WTC11 (cell line): Measurements from ENCODE around the gene GTPBP8. TPM values are rescaled to one million over a fixed set of nuclear protein-coding genes. Genes with fewer than 3 reads are reported as not detected.

ENCODE experiments used
- EMX1 ChIP-seq: fragments of 250-450 bp; sonication (Bioruptor Pico); IDR thresholded peaks from 2 replicates; pipeline ENCODE4 v1.8.0; 2021; ENCODE audit warnings: mild to moderate bottlenecking
- FOXP1 ChIP-seq: sonication (generic); formaldehyde crosslinking; IDR thresholded peaks from 2 replicates; pipeline ENCODE4 v1.8.0; 2022; ENCODE audit warnings: missing genetic modification reagents, mild to moderate bottlenecking, moderate library complexity, borderline replicate concordance
- HMGA2 ChIP-seq: fragments of 250-450 bp; sonication (Bioruptor Pico); IDR thresholded peaks from 2 replicates; pipeline ENCODE4 v1.4.0; 2021; ENCODE audit warnings: mild to moderate bottlenecking, moderate library complexity
- IRF2 ChIP-seq: sonication (generic); formaldehyde crosslinking; IDR thresholded peaks from 2 replicates; pipeline ENCODE4 v1.8.0; 2022; ENCODE audit warnings: low read depth, missing genetic modification reagents, borderline replicate concordance
- KAT7 ChIP-seq: sonication (generic); formaldehyde crosslinking; IDR thresholded peaks from 2 replicates; pipeline ENCODE4 v1.8.1; 2023; ENCODE audit warnings: missing genetic modification reagents, mild to moderate bottlenecking, borderline replicate concordance
- MXD4 ChIP-seq: fragments of 250-450 bp; sonication (Bioruptor Pico); IDR thresholded peaks from 2 replicates; pipeline ENCODE4 v1.8.0; 2021; ENCODE audit warnings: mild to moderate bottlenecking, moderate library complexity, borderline replicate concordance
- NR3C1 ChIP-seq: sonication (generic); formaldehyde crosslinking; conservative IDR thresholded peaks from 2 replicates; pipeline ENCODE4 v1.8.1; 2023; ENCODE audit warnings: low read depth, mild to moderate bottlenecking, missing genetic modification reagents
- SMAD4 ChIP-seq: sonication (generic); formaldehyde crosslinking; IDR thresholded peaks from 2 replicates; pipeline ENCODE4 v1.8.0; 2022; ENCODE audit warnings: mild to moderate bottlenecking, missing genetic modification reagents
- SOX15 ChIP-seq: fragments of 250-450 bp; sonication (Bioruptor Pico); IDR thresholded peaks from 2 replicates; pipeline ENCODE4 v1.9.0; 2021; ENCODE audit warnings: mild to moderate bottlenecking
- TCF7 ChIP-seq: sonication (generic); formaldehyde crosslinking; IDR thresholded peaks from 2 replicates; pipeline ENCODE4 v1.8.0; 2022; ENCODE audit warnings: mild to moderate bottlenecking, low read depth, missing genetic modification reagents, moderate library complexity
- ZNF263 ChIP-seq: sonication (generic); formaldehyde crosslinking; IDR thresholded peaks from 2 replicates; pipeline ENCODE4 v1.8.1; 2022; ENCODE audit warnings: low read depth, mild to moderate bottlenecking, moderate library complexity, missing genetic modification reagents
- ZNF396 ChIP-seq: fragments of 250-450 bp; sonication (Bioruptor Pico); IDR thresholded peaks from 2 replicates; pipeline ENCODE4 v1.8.0; 2021; ENCODE audit warnings: mild to moderate bottlenecking, moderate library complexity, borderline replicate concordance
- total RNA-seq: library from RNA; stranded (reverse); gene quantifications from 3 replicates; pipeline ENCODE4 v1.2.3, GENCODE V29; 2021
- TF ChIP-seq, protein P1 (sequence below): fragments of 200-600 bp; IDR thresholded peaks from 2 replicates; pipeline ENCODE4 v1.8.0; 2022; ENCODE audit warnings: antibody characterized with exemption
- TF ChIP-seq, protein P2 (sequence below): sonication (generic); formaldehyde crosslinking; IDR thresholded peaks from 2 replicates; pipeline ENCODE4 v1.8.0; 2022; ENCODE audit warnings: mild to moderate bottlenecking, missing genetic modification reagents
- TF ChIP-seq, protein P3 (sequence below): sonication (generic); formaldehyde crosslinking; IDR thresholded peaks from 2 replicates; pipeline ENCODE4 v1.8.1; 2022; ENCODE audit warnings: mild to moderate bottlenecking, missing genetic modification reagents, moderate library complexity, borderline replicate concordance
- TF ChIP-seq, protein P4 (sequence below): sonication (generic); formaldehyde crosslinking; IDR thresholded peaks from 2 replicates; pipeline ENCODE4 v1.8.0; 2022; ENCODE audit warnings: mild to moderate bottlenecking, missing genetic modification reagents
- TF ChIP-seq, protein P5 (sequence below): sonication (generic); formaldehyde crosslinking; IDR thresholded peaks from 2 replicates; pipeline ENCODE4 v1.8.0; 2022; ENCODE audit warnings: mild to moderate bottlenecking, missing genetic modification reagents
- TF ChIP-seq, protein P6 (sequence below): fragments of 250-450 bp; sonication (Bioruptor Pico); IDR thresholded peaks from 2 replicates; pipeline ENCODE4 v1.8.0; 2021; ENCODE audit warnings: mild to moderate bottlenecking

GTPBP8 gene
- total RNA-seq, 1 experiment from 2014 or later: 19.5 TPM

DNA sequence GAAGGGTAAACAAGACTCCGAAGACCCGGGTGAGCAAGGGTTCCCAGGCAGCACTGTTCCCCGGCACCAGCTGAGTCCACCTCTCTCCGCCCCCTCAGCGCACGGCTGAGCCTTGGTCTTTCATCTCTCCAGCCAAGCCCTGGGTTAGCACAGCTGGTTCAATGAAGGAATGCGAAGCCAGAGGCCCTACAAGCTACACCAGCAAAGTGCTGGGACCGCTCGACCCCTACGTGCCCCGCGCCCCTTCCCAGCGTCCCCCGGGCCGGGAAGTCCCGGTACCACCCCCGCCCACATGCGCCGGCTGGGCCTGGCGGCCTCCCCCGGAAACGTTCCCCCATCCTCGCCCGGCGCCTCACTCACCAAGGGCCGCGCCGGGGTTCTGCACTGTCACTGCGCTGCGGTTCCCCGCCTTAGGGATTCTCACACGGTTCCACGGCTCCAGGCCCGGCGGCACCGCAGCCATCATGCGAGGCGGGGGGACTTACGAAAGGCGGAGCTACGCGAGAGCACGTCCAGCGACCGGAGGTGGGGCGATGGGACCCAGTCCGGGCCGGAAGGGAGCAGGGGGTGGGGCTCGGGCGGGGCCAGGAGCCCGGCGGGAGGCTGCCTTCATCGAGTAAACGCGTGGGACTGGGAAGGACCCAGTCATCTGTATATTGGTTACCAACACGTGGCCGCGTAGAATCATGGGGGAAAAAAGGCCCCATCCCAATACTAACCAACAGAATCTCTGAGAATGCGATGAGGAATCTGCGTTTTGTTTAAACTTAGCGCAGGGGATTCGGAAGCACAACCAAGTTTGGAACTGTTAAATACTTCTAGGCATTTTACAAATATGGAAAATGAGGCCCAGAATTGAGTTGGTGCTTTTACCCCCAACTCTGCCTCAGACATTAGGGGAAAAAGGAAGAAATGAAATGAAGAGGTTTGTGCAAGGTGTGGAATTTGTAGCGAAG lies 28.7 kb downstream of the GTPBP8 start (continued):
- TF ChIP-seq, protein P1, sequence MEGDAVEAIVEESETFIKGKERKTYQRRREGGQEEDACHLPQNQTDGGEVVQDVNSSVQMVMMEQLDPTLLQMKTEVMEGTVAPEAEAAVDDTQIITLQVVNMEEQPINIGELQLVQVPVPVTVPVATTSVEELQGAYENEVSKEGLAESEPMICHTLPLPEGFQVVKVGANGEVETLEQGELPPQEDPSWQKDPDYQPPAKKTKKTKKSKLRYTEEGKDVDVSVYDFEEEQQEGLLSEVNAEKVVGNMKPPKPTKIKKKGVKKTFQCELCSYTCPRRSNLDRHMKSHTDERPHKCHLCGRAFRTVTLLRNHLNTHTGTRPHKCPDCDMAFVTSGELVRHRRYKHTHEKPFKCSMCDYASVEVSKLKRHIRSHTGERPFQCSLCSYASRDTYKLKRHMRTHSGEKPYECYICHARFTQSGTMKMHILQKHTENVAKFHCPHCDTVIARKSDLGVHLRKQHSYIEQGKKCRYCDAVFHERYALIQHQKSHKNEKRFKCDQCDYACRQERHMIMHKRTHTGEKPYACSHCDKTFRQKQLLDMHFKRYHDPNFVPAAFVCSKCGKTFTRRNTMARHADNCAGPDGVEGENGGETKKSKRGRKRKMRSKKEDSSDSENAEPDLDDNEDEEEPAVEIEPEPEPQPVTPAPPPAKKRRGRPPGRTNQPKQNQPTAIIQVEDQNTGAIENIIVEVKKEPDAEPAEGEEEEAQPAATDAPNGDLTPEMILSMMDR: no peak
- TF ChIP-seq, protein P2, sequence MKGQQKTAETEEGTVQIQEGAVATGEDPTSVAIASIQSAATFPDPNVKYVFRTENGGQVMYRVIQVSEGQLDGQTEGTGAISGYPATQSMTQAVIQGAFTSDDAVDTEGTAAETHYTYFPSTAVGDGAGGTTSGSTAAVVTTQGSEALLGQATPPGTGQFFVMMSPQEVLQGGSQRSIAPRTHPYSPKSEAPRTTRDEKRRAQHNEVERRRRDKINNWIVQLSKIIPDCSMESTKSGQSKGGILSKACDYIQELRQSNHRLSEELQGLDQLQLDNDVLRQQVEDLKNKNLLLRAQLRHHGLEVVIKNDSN: peak; percentile 69; the same call in 1 of the 2 replicates
- TF ChIP-seq SOX15 (CRISPR knock-in tag) (no peak), EMX1 (CRISPR knock-in tag) (no peak), ZNF396 (no peak), ZNF263 (CRISPR knock-in tag) (no peak), MXD4 (CRISPR knock-in tag) (no peak), SMAD4 (no peak), KAT7 (0 out of 2 replicates have a peak, but pooled peaks have one; percentile 93), NR3C1 (CRISPR knock-in tag) (0 out of 2 replicates have a peak, but pooled peaks have one; percentile 55), FOXP1 (CRISPR knock-in tag) (peak; percentile 84), IRF2 (CRISPR knock-in tag) (no peak), TCF7 (CRISPR knock-in tag) (no peak), HMGA2 (no peak; the same call in 1 of the 2 replicates)
- TF ChIP-seq, protein P3, sequence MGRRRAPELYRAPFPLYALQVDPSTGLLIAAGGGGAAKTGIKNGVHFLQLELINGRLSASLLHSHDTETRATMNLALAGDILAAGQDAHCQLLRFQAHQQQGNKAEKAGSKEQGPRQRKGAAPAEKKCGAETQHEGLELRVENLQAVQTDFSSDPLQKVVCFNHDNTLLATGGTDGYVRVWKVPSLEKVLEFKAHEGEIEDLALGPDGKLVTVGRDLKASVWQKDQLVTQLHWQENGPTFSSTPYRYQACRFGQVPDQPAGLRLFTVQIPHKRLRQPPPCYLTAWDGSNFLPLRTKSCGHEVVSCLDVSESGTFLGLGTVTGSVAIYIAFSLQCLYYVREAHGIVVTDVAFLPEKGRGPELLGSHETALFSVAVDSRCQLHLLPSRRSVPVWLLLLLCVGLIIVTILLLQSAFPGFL (CRISPR knock-in tag): no peak; the same call in 1 of the 2 replicates
- TF ChIP-seq, protein P4, sequence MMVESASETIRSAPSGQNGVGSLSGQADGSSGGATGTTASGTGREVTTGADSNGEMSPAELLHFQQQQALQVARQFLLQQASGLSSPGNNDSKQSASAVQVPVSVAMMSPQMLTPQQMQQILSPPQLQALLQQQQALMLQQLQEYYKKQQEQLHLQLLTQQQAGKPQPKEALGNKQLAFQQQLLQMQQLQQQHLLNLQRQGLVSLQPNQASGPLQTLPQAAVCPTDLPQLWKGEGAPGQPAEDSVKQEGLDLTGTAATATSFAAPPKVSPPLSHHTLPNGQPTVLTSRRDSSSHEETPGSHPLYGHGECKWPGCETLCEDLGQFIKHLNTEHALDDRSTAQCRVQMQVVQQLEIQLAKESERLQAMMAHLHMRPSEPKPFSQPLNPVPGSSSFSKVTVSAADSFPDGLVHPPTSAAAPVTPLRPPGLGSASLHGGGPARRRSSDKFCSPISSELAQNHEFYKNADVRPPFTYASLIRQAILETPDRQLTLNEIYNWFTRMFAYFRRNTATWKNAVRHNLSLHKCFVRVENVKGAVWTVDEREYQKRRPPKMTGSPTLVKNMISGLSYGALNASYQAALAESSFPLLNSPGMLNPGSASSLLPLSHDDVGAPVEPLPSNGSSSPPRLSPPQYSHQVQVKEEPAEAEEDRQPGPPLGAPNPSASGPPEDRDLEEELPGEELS (CRISPR knock-in tag): peak; percentile 37; the same call in 1 of the 2 replicates
- TF ChIP-seq, protein P5, sequence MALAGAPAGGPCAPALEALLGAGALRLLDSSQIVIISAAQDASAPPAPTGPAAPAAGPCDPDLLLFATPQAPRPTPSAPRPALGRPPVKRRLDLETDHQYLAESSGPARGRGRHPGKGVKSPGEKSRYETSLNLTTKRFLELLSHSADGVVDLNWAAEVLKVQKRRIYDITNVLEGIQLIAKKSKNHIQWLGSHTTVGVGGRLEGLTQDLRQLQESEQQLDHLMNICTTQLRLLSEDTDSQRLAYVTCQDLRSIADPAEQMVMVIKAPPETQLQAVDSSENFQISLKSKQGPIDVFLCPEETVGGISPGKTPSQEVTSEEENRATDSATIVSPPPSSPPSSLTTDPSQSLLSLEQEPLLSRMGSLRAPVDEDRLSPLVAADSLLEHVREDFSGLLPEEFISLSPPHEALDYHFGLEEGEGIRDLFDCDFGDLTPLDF (CRISPR knock-in tag): no peak
- TF ChIP-seq, protein P6, sequence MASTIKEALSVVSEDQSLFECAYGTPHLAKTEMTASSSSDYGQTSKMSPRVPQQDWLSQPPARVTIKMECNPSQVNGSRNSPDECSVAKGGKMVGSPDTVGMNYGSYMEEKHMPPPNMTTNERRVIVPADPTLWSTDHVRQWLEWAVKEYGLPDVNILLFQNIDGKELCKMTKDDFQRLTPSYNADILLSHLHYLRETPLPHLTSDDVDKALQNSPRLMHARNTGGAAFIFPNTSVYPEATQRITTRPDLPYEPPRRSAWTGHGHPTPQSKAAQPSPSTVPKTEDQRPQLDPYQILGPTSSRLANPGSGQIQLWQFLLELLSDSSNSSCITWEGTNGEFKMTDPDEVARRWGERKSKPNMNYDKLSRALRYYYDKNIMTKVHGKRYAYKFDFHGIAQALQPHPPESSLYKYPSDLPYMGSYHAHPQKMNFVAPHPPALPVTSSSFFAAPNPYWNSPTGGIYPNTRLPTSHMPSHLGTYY: no peak
- TF ChIP-seq, all 79 proteins: peak for 27
